ENCODE data around the gene ITGAL. TPM values are rescaled to one million over a fixed set of nuclear protein-coding genes. Genes with fewer than 3 reads are reported as not detected.

Gene ITGAL
- total and polyA plus RNA-seq, 2 donors (not counting 1 experiment from before 2014, with no cell fraction given) = 110 to 184 TPM

- 96% methylated on average over 4 of the region's 7 CpGs for WGBS (ENCODE audit: insufficient coverage)
- Mint-ChIP-seq H3K9me3 (ENCODE audit: insufficient read depth) (no peaks in the 10 kb centered on the region), H3K27ac (peak overlapping the region; percentile 68), H3K27me3 (no peaks in the 10 kb centered on the region), H3K4me3 (no peak overlapping the region), H3K4me1 (peaks cover 4% of the 10 kb centered on the region)
- H3K4me2 ChIP-seq (replicated peaks; ENCODE audit: low read depth, low read length, poor library complexity, severe bottlenecking) = no peak overlapping the region
- no peak overlapping the region for H3K27ac ChIP-seq (ENCODE audit: low read length in 2 of 2)
- H4K20me1 ChIP-seq (ENCODE audit: control insufficient read depth, insufficient read depth, low read length, poor library complexity, severe bottlenecking) = no peaks in the 10 kb centered on the region
- H3K27me3 ChIP-seq (replicated peaks in 1 of 4; ENCODE audit: control extremely low read depth in 1 of 4, control insufficient read depth in 3 of 4, insufficient read depth in 4 of 4, low read length in 3 of 4) = no peaks in the 10 kb centered on the region
- no peaks in the 10 kb centered on the region for H3K4me1 ChIP-seq (ENCODE audit: control insufficient read depth in 2 of 2, insufficient read depth in 2 of 2, low read length in 2 of 2)
- no peak for ATAC-seq (ENCODE audit: low read depth)
- CTCF ChIA-PET = interaction anchor here (0.7 kb wide), 1 partner anchor 28 kb away, joined by 3 read pairs; no protein-coding TSS in a partner anchor
- H3K9me3 ChIP-seq (ENCODE audit: control extremely low read depth in 1 of 3, control insufficient read depth in 2 of 3, insufficient read depth in 1 of 3, low read length in 2 of 3) = no peaks in the 10 kb centered on the region
- H3K4me3 ChIP-seq (ENCODE audit: control extremely low read depth in 1 of 5, extremely low read depth in 1 of 5, insufficient read depth in 1 of 5, low read depth in 2 of 5, low read length in 4 of 5) = no peak overlapping the region
- TF ChIP-seq CTCF (IDR thresholded peaks at IDR 0.05) (no peak), EZH2 (IDR thresholded peaks at IDR 0.05; ENCODE audit: borderline replicate concordance, insufficient read depth, low read depth, low read length, poor library complexity, severe bottlenecking) (no peak)
- intact Hi-C loops (cut with micrococcal nuclease) = no loop called here
- DNase-seq = no peak
- H3K36me3 ChIP-seq (replicated peaks in 1 of 2; ENCODE audit: control extremely low read depth in 1 of 2, control insufficient read depth in 1 of 2, extremely low read depth in 1 of 2, insufficient read depth in 2 of 2, low read length in 1 of 2) = peaks cover 2 to 69% of the 10 kb centered on the region in 2 experiments
- H2AFZ ChIP-seq (ENCODE audit: insufficient read depth, low read depth, low read length, poor library complexity, severe bottlenecking) = no peak overlapping the region
- POLR2A ChIA-PET = interaction anchor here (0.7 kb wide), 2 partner anchors 10 to 21 kb away, joined by 5 to 6 read pairs; no protein-coding TSS in a partner anchor
- no peak overlapping the region for H3K9ac ChIP-seq (ENCODE audit: low read length)
- peaks cover 3% of the 10 kb centered on the region for H3K79me2 ChIP-seq (ENCODE audit: control insufficient read depth, insufficient read depth, low read length)
Observed at GRCh38 chr16:30485818-30486436, 13.4 kb downstream of the ITGAL start.

GRCh38 chr16:30488764-30489605 lies 16.4 kb downstream of the ITGAL start:
- intact Hi-C loops (cut with micrococcal nuclease) = no loop called here
- Mint-ChIP-seq H3K27ac (no peak overlapping the region), H3K27me3 (no peaks in the 10 kb centered on the region)

More at GRCh38 chr16:30488764-30489605, 16.4 kb downstream of the ITGAL start:
- H2AFZ ChIP-seq (ENCODE audit: insufficient read depth, low read depth, low read length, poor library complexity, severe bottlenecking) = no peak overlapping the region
- no peak overlapping the region for H3K4me3 ChIP-seq (ENCODE audit: control extremely low read depth in 1 of 5, extremely low read depth in 1 of 5, insufficient read depth in 1 of 5, low read depth in 2 of 5, low read length in 4 of 5)
- CTCF ChIA-PET = no interaction called here
- DNase-seq (no peak), ATAC-seq (ENCODE audit: low read depth) (no peak)
- H3K9ac ChIP-seq (ENCODE audit: low read length) = no peak overlapping the region
- H3K4me2 ChIP-seq (replicated peaks; ENCODE audit: low read depth, low read length, poor library complexity, severe bottlenecking) = no peak overlapping the region
- H3K9me3 Mint-ChIP-seq (ENCODE audit: insufficient read depth) = no peaks in the 10 kb centered on the region
- H3K27me3 ChIP-seq (replicated peaks in 1 of 4; ENCODE audit: control extremely low read depth in 1 of 4, control insufficient read depth in 3 of 4, insufficient read depth in 4 of 4, low read length in 3 of 4) = no peaks in the 10 kb centered on the region
- no peak overlapping the region for H3K4me3 Mint-ChIP-seq
- POLR2A ChIA-PET = no interaction called here
- H3K36me3 ChIP-seq (replicated peaks in 1 of 2; ENCODE audit: control extremely low read depth in 1 of 2, control insufficient read depth in 1 of 2, extremely low read depth in 1 of 2, insufficient read depth in 2 of 2, low read length in 1 of 2) = peaks cover 0 to 58% of the 10 kb centered on the region in 2 experiments
- H3K9me3 ChIP-seq (ENCODE audit: control extremely low read depth in 1 of 3, control insufficient read depth in 2 of 3, insufficient read depth in 1 of 3, low read length in 2 of 3) = no peaks in the 10 kb centered on the region
- peaks cover 7% of the 10 kb centered on the region for H3K79me2 ChIP-seq (ENCODE audit: control insufficient read depth, insufficient read depth, low read length)
- no peaks in the 10 kb centered on the region for H3K4me1 Mint-ChIP-seq
- H3K4me1 ChIP-seq (ENCODE audit: control insufficient read depth in 2 of 2, insufficient read depth in 2 of 2, low read length in 2 of 2) = no peaks in the 10 kb centered on the region
- no peak for TF ChIP-seq EZH2 (IDR thresholded peaks at IDR 0.05; ENCODE audit: borderline replicate concordance, insufficient read depth, low read depth, low read length, poor library complexity, severe bottlenecking)
- no peak for TF ChIP-seq CTCF (IDR thresholded peaks at IDR 0.05)
- 100% methylated on average over 9 of the region's 11 CpGs for WGBS (ENCODE audit: insufficient coverage)
- no peak overlapping the region for H3K27ac ChIP-seq (ENCODE audit: low read length in 2 of 2)
- H4K20me1 ChIP-seq (ENCODE audit: control insufficient read depth, insufficient read depth, low read length, poor library complexity, severe bottlenecking) = no peaks in the 10 kb centered on the region

Measured in B cell (primary cell).